K562 (cell line): ENCODE measurements around the gene USP32. TPM values are rescaled to one million over a fixed set of nuclear protein-coding genes. Genes with fewer than 3 reads are reported as not detected.

Source experiments
- ARID1B ChIP-seq: fragments of 450-650 bp; IDR thresholded peaks from 2 replicates; pipeline ENCODE4 v1.6.1; 2016; ENCODE audit warnings: antibody characterized with exemption, mild to moderate bottlenecking, inconsistent platforms
- BRF1 ChIP-seq: IDR thresholded peaks from 3 replicates; pipeline ENCODE4 v1.6.1; 2011; ENCODE audit warnings: borderline replicate concordance, mild to moderate bottlenecking; ENCODE audit not compliant: insufficient read length; ENCODE audit errors: extremely low read depth
- CBX5 ChIP-seq: IDR thresholded peaks from 2 replicates; pipeline ENCODE4 v1.6.1; 2014; ENCODE audit warnings: low read depth, borderline replicate concordance
- CGGBP1 ChIP-seq: fragments of 250-450 bp; sonication (Bioruptor Pico); IDR thresholded peaks from 2 replicates; pipeline ENCODE4 v1.9.0; 2021; ENCODE audit warnings: mild to moderate bottlenecking
- CUX1 ChIP-seq: fragments of 200-800 bp; sonication (Bioruptor generic); IDR thresholded peaks from 2 replicates; pipeline ENCODE4 v1.6.1; 2016; ENCODE audit warnings: missing genetic modification characterization, missing compliant biosample characterization
- DPF2 ChIP-seq: fragments of 450-650 bp; IDR thresholded peaks from 2 replicates; pipeline ENCODE4 v1.6.1; 2016
- FOSL1 ChIP-seq: fragments of 200-800 bp; sonication (Bioruptor generic); conservative IDR thresholded peaks from 2 replicates; pipeline ENCODE4 v1.6.1; 2016; ENCODE audit warnings: missing genetic modification characterization, missing compliant biosample characterization
- GATA2 ChIP-seq: sonication (generic); formaldehyde crosslinking; IDR thresholded peaks from 2 replicates; pipeline ENCODE4 v1.4.0; 2020; ENCODE audit warnings: mild to moderate bottlenecking, missing genetic modification reagents
- JUND ChIP-seq, 2 experiments: IDR thresholded peaks; 2 replicates in 1 of 2; 3 replicates in 1 of 2; pipeline ENCODE4 v1.6.1; 2011; ENCODE audit warnings: borderline replicate concordance in 2 of 2, low read depth in 2 of 2, low read length in 2 of 2, improper control_type of control experiment in 1 of 2, missing biosample characterization in 1 of 2, missing genetic modification characterization in 1 of 2, missing genetic modification reagents in 1 of 2
- KDM1A ChIP-seq, 2 experiments: fragments of 450-650 bp; IDR thresholded peaks; 2 replicates each; pipeline ENCODE4 v1.6.1; 2016; ENCODE audit warnings: mild to moderate bottlenecking in 2 of 2
- MYC ChIP-seq, 2 experiments: fragments of 250-450 bp in 1 of 2; sonication (Bioruptor Pico) in 1 of 2; IDR thresholded peaks; 2 replicates each; pipeline versions ENCODE4 v1.5.1 to v1.6.1; 2012 to 2021; ENCODE audit warnings: low read depth in 2 of 2, borderline replicate concordance in 1 of 2, improper control_type of control experiment in 1 of 2, low read length in 1 of 2, mild to moderate bottlenecking in 1 of 2, moderate library complexity in 1 of 2
- RBM15 ChIP-seq: fragments of 200-400 bp; formaldehyde crosslinking; IDR thresholded peaks from 2 replicates; pipeline ENCODE4 v1.6.1; 2018; ENCODE audit warnings: mild to moderate bottlenecking, low read length, moderate library complexity; ENCODE audit not compliant: insufficient read depth
- RNF2 ChIP-seq: sonication (generic); IDR thresholded peaks from 2 replicates; pipeline ENCODE4 v1.6.1; 2016
- SMARCA4 ChIP-seq: fragments of 450-650 bp; IDR thresholded peaks from 2 replicates; pipeline ENCODE4 v1.6.1; 2016
- TAF9B ChIP-seq: fragments of 450-650 bp; IDR thresholded peaks from 2 replicates; pipeline ENCODE4 v1.6.1; 2018; ENCODE audit warnings: mild to moderate bottlenecking; ENCODE audit not compliant: partially characterized antibody
- ZEB2 ChIP-seq: fragments of 450-650 bp; IDR thresholded peaks from 2 replicates; pipeline ENCODE4 v1.6.1; 2016
- ZNF12 ChIP-seq: sonication (generic); formaldehyde crosslinking; IDR thresholded peaks from 2 replicates; pipeline ENCODE4 v1.4.0; 2020; ENCODE audit warnings: mild to moderate bottlenecking, missing genetic modification reagents
- ZNF197 ChIP-seq: fragments of 200-800 bp; sonication (Bioruptor generic); IDR thresholded peaks from 2 replicates; pipeline ENCODE4 v1.6.1; 2016; ENCODE audit warnings: low read depth, missing genetic modification characterization, missing compliant biosample characterization
- ZNF764 ChIP-seq: fragments of 250-450 bp; sonication (Bioruptor Pico); IDR thresholded peaks from 2 replicates; pipeline ENCODE4 v1.4.0; 2020; ENCODE audit warnings: low read depth, mild to moderate bottlenecking, moderate library complexity
- polyA plus RNA-seq, 8 experiments: library from polyadenylated mRNA; depleted of rRNA in 4 of 8; stranded (reverse) in 5 of 8; unstranded in 3 of 8; fragments of >200 nt; fragmentation: Nextera tagmentation in 2 of 8; fragmentation: Illumina TruSeq in 1 of 8; extraction: Ambion mirVana in 2 of 8; extraction: Trizol in 1 of 8; gene quantifications; 2 replicates each; pipeline versions ENCODE4 v1.2.1 to v1.2.3, GENCODE V29; 2011 to 2014; ENCODE audit warnings: inconsistent platforms in 1 of 8, missing spikeins in 1 of 8
- total RNA-seq, 7 experiments: library from RNA; depleted of rRNA in 6 of 7; stranded (reverse); fragments of >200 nt in 6 of 7; fragmentation: Illumina TruSeq in 2 of 7; extraction: Trizol in 2 of 7; gene quantifications; 2 replicates each; pipeline versions ENCODE4 v1.2.1 to v1.2.3, GENCODE V29; 2011 to 2021; ENCODE audit warnings: low replicate concordance in 1 of 7

USP32 gene
- total and polyA plus RNA-seq, 9 of the 15 experiments (the other 6 are each of a cell fraction or from before 2014, with no cell fraction given), result 18.0 to 69.3 (median 47.1) TPM

- TF ChIP-seq JUND (IDR thresholded peaks at IDR 0.05; ENCODE audit: borderline replicate concordance, low read depth, low read length) (peak; percentile 64; the same call in 1 of the 2 replicates), JUND (tag; IDR thresholded peaks at IDR 0.05; ENCODE audit: borderline replicate concordance, low read depth, low read length) (peak; percentile 52; the same call in 1 of the 3 replicates), CUX1 (CRISPR knock-in tag) (no peak), GATA2 (CRISPR knock-in tag) (peak; percentile 17; the same call in 1 of the 2 replicates), KDM1A (IDR thresholded peaks at IDR 0.05) (peak in 1 of 2 experiments; percentile 83; a peak in 2 of 4 replicates), FOSL1 (peak; percentile 69), MYC (IDR thresholded peaks at IDR 0.05; ENCODE audit: low read depth, low read length) (no peak), MYC (CRISPR knock-in tag; IDR thresholded peaks at IDR 0.05; ENCODE audit: borderline replicate concordance, low read depth) (no peak), ZEB2 (no peak), DPF2 (peak; percentile 57; the same call in 1 of the 2 replicates), ZNF12 (no peak), ZNF197 (no peak), ZNF764 (no peak), CGGBP1 (no peak), ARID1B (0 out of 2 replicates have a peak, but pooled peaks have one; percentile 37), SMARCA4 (peak; percentile 54; the same call in 1 of the 2 replicates), CBX5 (no peak), RBM15 (no peak), BRF1 (no peak), RNF2 (no peak), TAF9B (peak; percentile 25)
Observed at GRCh38 chr17:60253048-60253447, 138.9 kb downstream of the USP32 start (continued).
